Right lobe of liver (tissue), 4 donors: Measurements from ENCODE around the gene ALG14.

Experiments used
- CTCF ChIP-seq, 4 donors: fragments of 200-600 bp in 3 of 4; fragments of 450-650 bp in 1 of 4; IDR thresholded peaks; one replicate each; pipeline versions ENCODE4 v1.5.1 to v1.8.0; 2016 to 2022; ENCODE audit warnings: antibody characterized with exemption in 4 of 4, mild to moderate bottlenecking in 2 of 4
- POLR2A ChIP-seq: fragments of 450-650 bp; IDR thresholded peaks from one replicate; pipeline ENCODE4 v1.6.1; 2017; ENCODE audit warnings: antibody characterized with exemption, mild to moderate bottlenecking
- donor health status: DM: no; HTN: no; CAD: no.
- donor health status: DM: no; HTN: no; CAD: no.
- donor health status: DM: no; HTN: yes; CAD: no.

GRCh38 chr1:95010158-95010557 lies 62.6 kb downstream of the ALG14 start:
- TF ChIP-seq CTCF (IDR thresholded peaks at IDR 0.05) (no peak), POLR2A (no peak)
